Fibroblast of skin of abdomen (primary cell): ENCODE results near the gene KIAA1328.
A peak's percentile ranks its signal among the peaks of the same experiment; 100 is the strongest.
"Not testable (repeated sequence)": the region's sequence is repeated elsewhere in the genome, so short reads cannot be mapped to it uniquely, and the experiment has no call there.

Source experiments
- DNase-seq: peaks from one replicate; pipeline ENCODE4 v3.0.0-alpha.2; 2013

Gene KIAA1328

DNA sequence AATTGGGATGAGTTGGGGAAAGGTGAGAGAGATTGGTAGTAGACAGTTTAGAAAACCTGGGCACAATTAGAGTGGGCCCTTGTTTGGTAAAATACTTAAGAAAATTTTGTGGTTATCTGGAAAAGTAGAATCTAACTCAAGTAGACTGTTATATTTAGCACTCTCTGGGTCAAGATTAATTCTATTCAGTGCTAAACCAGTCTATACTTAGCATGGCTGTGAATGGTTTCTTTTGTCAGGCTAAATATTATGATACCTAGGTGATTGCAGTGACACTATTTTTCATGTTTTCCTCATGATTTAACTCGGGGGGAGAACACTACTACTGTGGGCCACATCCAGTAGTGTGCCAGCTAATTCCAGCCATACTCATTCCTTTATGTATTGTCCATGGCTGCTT, 58.9 kb downstream of the KIAA1328 start:
- no peak for DNase-seq

DNA sequence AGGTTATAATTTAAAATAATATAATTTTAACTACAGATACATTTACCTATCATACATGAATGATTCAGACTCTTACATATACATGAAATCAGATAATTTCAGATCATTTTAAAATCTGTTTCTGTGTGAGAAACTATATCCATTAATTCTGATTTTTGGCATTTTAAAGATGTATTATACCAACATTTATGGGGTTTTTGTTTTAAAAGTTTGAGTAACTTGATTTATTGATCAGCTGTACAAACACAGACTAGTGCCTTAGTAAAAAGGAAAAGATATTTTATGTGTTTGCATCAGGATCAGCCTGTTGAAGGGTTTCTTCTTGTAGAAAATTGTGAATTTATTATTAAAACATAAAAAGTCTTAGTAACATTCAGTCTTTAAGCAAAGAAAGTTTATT, 59.9 kb downstream of the KIAA1328 start:
- no peak for DNase-seq

DNA sequence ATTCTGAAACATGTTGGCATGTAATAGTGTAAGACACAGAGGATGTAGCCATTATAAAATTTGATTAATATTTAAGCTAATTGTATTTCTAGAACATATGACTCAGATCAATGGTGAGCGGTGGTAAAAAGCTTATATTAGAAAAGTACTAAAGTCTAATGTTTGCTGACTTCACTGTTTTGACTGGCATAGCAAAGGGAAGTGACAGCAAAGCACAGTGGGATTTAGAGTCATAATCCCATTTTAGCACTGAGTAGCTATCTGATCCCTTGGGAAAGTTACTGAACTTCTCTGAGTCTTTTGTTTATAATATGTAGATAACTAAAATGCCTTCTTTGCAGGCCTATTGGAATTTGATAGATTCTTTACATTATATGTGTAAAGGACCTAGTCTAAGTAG, 60.4 kb downstream of the KIAA1328 start:
- no peak for DNase-seq

- DNase-seq = no peak
These were observed 60.8 kb downstream of the KIAA1328 start for GRCh38 chr18:36889742-36890141.

GRCh38 chr18:36890598-36890997, 61.7 kb downstream of the KIAA1328 start:
- DNase-seq = no peak

GRCh38 chr18:36893227-36893626, 64.3 kb downstream of the KIAA1328 start:
- no peak for DNase-seq

- DNase-seq = no peak
These were observed 66.7 kb downstream of the KIAA1328 start for GRCh38 chr18:36895606-36896005.

GRCh38 chr18:36897253-36897652, 68.3 kb downstream of the KIAA1328 start:
- no peak for DNase-seq

- no peak for DNase-seq
These were observed 70.4 kb downstream of the KIAA1328 start for GRCh38 chr18:36899289-36899688.

DNA sequence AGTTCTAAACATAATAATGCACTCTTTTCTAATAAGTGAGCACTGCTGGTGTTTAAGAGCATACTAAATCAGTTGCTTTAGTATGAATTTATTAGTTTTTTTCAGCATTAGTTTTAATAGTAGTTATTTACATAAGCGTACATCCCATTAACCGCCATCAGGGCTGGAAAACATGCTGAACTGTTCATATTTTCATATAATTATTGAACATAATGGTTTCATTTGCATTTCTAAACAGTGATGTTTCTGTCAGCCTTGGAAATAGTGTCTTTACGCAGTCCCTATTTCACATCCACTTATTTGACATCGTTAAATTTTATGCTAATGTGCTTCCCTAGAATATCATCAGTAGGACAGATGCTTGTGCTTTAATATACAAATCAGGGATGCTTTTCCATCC, 71.5 kb downstream of the KIAA1328 start:
- DNase-seq = no peak

DNA sequence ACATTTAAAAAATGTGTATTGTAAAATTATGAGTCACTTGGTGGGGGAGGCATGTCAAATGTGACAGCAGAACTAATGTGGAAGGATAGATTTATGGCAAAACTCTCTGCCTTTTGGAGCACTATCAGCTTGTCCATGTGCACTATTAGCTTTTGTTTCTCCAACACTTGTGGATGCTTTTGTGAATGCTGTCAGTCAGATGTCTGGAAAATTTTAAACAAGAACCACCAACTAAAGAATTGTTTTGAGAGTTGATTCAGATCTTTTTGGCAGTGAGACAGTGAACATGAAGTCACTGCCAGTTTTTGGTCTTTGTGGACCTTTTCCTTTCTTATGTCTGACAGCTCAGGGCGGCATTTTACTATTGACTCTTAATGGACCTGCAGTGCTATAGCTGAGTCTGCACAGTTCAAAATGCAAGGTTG, 72.4 kb downstream of the KIAA1328 start:
- no peak for DNase-seq

DNA sequence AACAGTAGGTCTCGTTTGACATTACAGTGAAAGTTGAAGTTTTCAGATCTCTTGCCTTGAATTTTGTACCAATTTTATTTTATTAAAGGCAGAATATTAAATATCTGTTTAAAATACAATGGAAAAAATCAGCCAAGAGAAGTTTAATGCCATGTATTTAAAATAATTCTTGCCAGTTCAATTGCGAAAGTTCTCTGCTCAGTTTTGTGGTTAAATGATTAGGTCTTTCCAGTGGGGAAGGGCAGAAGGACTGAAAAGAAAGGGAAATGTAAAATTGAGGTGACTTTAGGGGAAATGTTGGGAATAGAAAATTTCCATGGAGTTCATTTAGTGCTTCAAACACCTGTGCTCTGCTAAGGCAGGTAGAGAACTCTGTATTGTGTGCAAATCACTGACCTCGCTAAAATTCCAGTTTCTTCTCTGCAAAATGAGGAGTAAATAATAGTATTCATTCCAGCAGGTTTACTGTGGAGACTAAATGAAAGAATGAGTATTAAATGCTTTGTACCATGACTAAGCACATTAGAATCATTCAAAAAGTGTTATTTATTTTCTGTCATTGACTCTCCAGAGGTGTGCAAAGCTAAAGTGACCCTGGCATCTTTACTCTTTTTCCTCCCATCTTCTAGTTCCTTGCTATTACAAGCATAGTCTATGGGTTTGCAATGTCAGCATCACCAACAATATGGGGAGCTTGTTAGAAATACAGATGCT, 74.4 kb downstream of the KIAA1328 start:
- peak; percentile 6 for DNase-seq

DNA sequence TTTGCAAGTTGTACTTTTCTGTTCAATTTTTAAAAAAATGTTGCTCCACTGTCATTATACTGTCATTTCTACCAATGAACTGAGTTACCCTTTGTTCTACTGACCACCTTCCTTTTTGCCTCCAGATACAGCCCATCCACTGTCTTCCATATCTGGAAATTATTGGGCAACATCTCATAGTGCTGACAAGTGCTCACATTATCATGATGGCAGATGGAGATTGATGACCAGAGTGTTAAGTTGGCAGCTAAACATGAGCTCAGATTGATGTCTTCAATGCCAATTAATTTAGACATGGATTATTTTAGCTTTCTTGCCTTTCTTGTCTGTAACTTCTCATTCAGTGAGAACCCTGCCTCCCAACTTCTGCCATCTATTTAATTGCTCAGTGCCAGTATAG, 76.6 kb downstream of the KIAA1328 start:
- no peak for DNase-seq

GRCh38 chr18:36909282-36909681, 80.4 kb downstream of the KIAA1328 start:
- not testable (repeated sequence) for DNase-seq

DNA sequence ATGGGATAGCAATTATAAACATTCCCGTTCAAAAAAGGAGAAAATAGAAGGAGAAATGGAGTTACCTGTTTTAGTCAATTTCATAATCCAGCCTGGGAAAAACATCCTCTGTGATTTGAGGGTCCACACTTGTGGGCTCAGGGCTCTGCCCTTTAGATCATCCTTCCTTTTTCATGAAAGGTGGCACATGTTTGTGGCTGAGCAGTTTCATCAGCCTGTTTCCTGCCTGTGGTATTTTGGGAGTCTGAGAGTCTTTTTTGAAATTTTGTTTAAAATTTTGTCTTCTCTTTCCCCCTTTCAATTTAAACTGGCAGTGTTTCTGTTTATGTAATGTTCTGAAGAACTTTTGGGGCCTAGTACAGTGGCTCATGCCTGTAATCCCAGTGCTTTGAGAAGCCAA, 84.0 kb downstream of the KIAA1328 start:
- DNase-seq = no peak

- no peak for DNase-seq
These were observed 89.0 kb downstream of the KIAA1328 start for GRCh38 chr18:36917907-36918306.

- DNase-seq = no peak
These were observed 100.7 kb downstream of the KIAA1328 start for GRCh38 chr18:36929601-36930000.

DNA sequence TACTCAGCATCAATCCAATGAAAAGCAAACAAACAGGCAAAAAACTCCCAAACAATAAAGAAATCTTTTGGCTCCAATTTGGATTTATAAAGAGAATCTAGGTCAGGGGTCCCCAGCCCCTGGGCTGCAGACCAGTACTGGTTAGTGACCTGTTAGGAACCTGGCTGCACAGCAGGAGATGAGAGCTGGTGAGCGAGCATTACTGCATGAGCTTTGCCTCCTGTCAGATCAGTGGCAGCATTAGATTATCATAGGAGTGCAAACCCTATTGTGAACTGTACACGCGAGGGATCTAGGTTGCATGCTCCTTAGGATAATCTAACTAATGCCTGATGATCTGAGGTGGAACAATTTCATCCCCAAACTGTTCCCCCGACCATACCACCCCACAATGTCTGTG, 102.2 kb downstream of the KIAA1328 start:
- DNase-seq = no peak

DNA sequence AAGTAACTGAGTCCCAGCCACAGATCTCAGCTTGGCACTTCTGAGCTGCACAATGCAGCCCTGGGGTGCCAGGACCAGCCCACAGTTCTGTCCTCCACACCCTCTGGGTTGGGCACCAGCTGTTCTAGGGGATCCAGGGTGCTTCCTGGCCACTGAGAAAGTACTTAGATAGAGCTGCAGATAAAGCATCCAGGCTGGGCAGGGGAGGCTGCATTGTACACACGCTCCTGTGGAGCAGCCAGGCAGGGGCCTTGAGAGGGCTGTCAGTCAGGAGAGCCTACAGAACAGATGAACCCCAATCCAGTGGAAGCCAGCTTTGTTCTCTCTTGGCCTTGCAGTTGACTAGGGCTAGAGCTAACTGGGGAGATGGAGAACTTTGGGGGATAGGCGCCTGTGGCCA, 104.6 kb downstream of the KIAA1328 start:
- no peak for DNase-seq

DNA sequence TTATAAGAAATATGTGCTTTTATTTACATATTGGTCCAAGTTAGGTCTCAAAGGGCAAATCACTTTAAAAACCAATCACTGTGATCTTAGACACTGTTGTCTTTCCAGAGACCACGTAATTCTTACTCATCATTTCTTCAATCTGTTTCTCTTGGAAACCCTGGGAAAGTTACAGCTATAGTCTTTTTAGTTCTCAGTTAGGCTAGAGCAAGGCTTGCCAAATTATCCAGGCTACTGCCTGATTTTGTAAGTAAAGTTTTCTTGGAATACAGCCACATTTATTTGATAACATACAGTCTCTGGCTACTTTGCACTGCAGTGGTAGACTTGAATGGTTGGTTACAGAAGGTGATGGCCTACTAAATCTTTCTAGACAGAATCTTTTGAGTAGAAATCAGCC, 106.0 kb downstream of the KIAA1328 start:
- peak; percentile 36 for DNase-seq

DNA sequence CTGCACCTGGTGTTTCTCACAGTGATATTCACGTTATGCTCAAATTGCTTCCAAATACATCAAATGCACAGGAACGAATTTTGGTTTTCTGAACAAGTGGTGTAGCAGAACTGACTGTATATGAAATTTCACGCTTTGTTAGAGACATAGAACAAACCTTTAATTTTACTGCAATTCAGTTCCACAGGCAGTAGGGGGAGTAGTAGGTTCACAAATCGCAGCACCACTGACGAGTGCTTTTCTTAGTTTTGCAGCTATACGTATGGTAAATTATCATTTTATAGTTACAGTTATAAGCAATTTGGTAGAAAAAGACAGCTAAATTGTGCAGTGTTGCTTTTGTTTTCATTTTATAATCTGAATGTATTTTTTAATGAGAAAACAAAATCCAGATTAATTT, 113.3 kb downstream of the KIAA1328 start:
- DNase-seq = peak; percentile 32

DNA sequence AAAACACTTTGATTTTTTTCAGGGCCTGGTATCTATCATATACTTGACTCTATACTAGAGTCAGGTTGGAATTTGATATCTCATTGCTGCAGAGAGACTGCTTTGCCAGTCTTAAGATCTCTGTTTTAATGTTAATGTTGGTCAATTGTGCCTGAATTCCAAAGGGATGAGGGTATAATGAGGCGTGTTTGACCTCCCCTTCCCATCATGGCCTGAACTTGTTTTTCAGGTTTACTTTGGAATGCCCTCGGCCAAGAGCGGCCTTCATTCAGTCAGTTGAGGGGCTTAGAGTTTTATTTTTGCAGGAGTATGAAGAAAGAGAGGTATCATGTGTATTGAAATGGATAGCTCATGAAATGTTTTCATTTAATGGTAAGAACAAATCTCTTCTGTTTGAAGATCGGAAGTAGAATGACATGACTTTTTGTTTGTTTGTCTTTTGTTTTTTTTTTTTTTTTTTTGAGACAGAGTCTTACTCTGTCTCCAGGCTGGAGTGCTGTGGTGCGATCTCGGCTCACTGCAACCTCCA, 119.0 kb downstream of the KIAA1328 start:
- no peak for DNase-seq

- DNase-seq = no peak
These were observed 121.4 kb downstream of the KIAA1328 start for GRCh38 chr18:36950282-36950681.

DNA sequence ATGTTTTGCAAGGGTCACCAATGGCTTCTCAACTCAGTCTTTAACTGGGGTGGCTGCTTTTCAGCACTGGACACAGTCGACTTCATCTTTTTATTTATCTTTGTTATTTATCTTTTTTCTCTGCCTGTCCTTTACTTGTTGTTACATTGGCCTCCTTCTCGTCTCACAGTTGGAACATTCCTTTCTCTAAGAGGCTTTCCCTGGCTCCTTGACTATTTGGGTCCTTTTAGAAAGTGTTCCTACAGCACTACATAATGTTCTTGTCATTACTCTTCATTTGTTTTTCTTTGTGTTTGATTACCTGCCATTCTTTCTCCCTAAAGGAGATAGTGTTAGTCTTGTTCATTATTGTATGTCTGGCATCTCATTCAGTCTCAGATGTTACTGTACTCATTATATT, 122.0 kb downstream of the KIAA1328 start:
- DNase-seq = no peak

GRCh38 chr18:36953047-36953446, 124.1 kb downstream of the KIAA1328 start:
- no peak for DNase-seq
